K562 (cell line): ENCODE data around the gene SYNGR4. TPM values are rescaled to one million over a fixed set of nuclear protein-coding genes. Genes with fewer than 3 reads are reported as not detected.

Experiments
- CAMTA2 ChIP-seq: fragments of 250-450 bp; sonication (Bioruptor Pico); conservative IDR thresholded peaks from 2 replicates; pipeline ENCODE4 v1.5.1; 2022
- CHD2 ChIP-seq: IDR thresholded peaks from 2 replicates; pipeline ENCODE4 v1.6.1; 2011; ENCODE audit warnings: low read depth, low read length
- ESRRA ChIP-seq: fragments of 450-650 bp; IDR thresholded peaks from 2 replicates; pipeline ENCODE4 v1.6.1; 2014; ENCODE audit warnings: low read depth, mild to moderate bottlenecking, moderate library complexity, borderline replicate concordance
- FOXA3 ChIP-seq, 2 experiments: fragments of 450-650 bp in 1 of 2; sonication (generic) in 1 of 2; formaldehyde crosslinking; IDR thresholded peaks in 1 of 2; conservative IDR thresholded peaks in 1 of 2; 2 replicates each; pipeline versions ENCODE4 v1.4.0 to v1.8.0; 2020 to 2022; ENCODE audit warnings: mild to moderate bottlenecking in 2 of 2, missing genetic modification reagents in 1 of 2
- JUNB ChIP-seq: fragments of 450-650 bp; formaldehyde crosslinking; conservative IDR thresholded peaks from 2 replicates; pipeline ENCODE4 v1.4.0; 2020; ENCODE audit warnings: mild to moderate bottlenecking
- MAFG ChIP-seq: fragments of 450-650 bp; conservative IDR thresholded peaks from 2 replicates; pipeline ENCODE4 v1.6.1; 2016; ENCODE audit warnings: missing genetic modification characterization, missing compliant biosample characterization
- MEF2D ChIP-seq: conservative IDR thresholded peaks from 2 replicates; pipeline ENCODE4 v1.6.1; 2016; ENCODE audit warnings: low read depth, missing genetic modification characterization, missing compliant biosample characterization
- SETDB1 ChIP-seq: IDR thresholded peaks from one replicate; pipeline ENCODE4 v1.6.1; 2012; ENCODE audit warnings: low read length, control low read depth, inconsistent platforms
- SIN3B ChIP-seq: fragments of 450-650 bp; IDR thresholded peaks from 2 replicates; pipeline ENCODE4 v1.6.1; 2017; ENCODE audit warnings: low read depth, mild to moderate bottlenecking, moderate library complexity
- SMARCB1 ChIP-seq: IDR thresholded peaks from 2 replicates; pipeline ENCODE4 v1.6.1; 2011; ENCODE audit warnings: improper control_type of control experiment, low read depth; ENCODE audit not compliant: insufficient read length
- TCF3 ChIP-seq: sonication (generic); formaldehyde crosslinking; IDR thresholded peaks from 2 replicates; pipeline ENCODE4 v1.4.0; 2020; ENCODE audit warnings: mild to moderate bottlenecking, missing genetic modification reagents
- TCF7L2 ChIP-seq: fragments of 150-350 bp; IDR thresholded peaks from 2 replicates; pipeline ENCODE4 v1.6.1; 2016; ENCODE audit warnings: low read depth, mild to moderate bottlenecking, low read length, moderate library complexity
- TOE1 ChIP-seq, 2 experiments: fragments of 450-650 bp in 1 of 2; sonication (generic) in 1 of 2; formaldehyde crosslinking in 1 of 2; IDR thresholded peaks; 2 replicates each; pipeline versions ENCODE4 v1.7.1 to v1.8.0; 2016 to 2022; ENCODE audit warnings: borderline replicate concordance in 2 of 2, mild to moderate bottlenecking in 2 of 2, antibody characterized with exemption in 1 of 2, inconsistent platforms in 1 of 2, low read depth in 1 of 2, missing genetic modification reagents in 1 of 2, moderate library complexity in 1 of 2
- ZC3H8 ChIP-seq: fragments of 450-650 bp; IDR thresholded peaks from 2 replicates; pipeline ENCODE4 v1.6.1; 2017
- ZNF639 ChIP-seq, 2 experiments: fragments of 200-800 bp in 1 of 2; sonication (Bioruptor generic) in 1 of 2; sonication (generic) in 1 of 2; formaldehyde crosslinking in 1 of 2; IDR thresholded peaks in 1 of 2; conservative IDR thresholded peaks in 1 of 2; 2 replicates each; pipeline versions ENCODE4 v1.5.0 to v1.6.1; 2016 to 2020; ENCODE audit warnings: missing compliant biosample characterization in 1 of 2, missing genetic modification characterization in 1 of 2, missing genetic modification reagents in 1 of 2
- ZNF668 ChIP-seq: fragments of 250-450 bp; sonication (Bioruptor Pico); IDR thresholded peaks from 2 replicates; pipeline ENCODE4 v1.8.0; 2022; ENCODE audit warnings: mild to moderate bottlenecking, inconsistent platforms
- polyA plus RNA-seq, 8 experiments: library from polyadenylated mRNA; depleted of rRNA in 4 of 8; stranded (reverse) in 5 of 8; unstranded in 3 of 8; fragments of >200 nt; fragmentation: Nextera tagmentation in 2 of 8; fragmentation: Illumina TruSeq in 1 of 8; extraction: Ambion mirVana in 2 of 8; extraction: Trizol in 1 of 8; gene quantifications; 2 replicates each; pipeline versions ENCODE4 v1.2.1 to v1.2.3, GENCODE V29; 2011 to 2014; ENCODE audit warnings: inconsistent platforms in 1 of 8, missing spikeins in 1 of 8
- total RNA-seq, 7 experiments: library from RNA; depleted of rRNA in 6 of 7; stranded (reverse); fragments of >200 nt in 6 of 7; fragmentation: Illumina TruSeq in 2 of 7; extraction: Trizol in 2 of 7; gene quantifications; 2 replicates each; pipeline versions ENCODE4 v1.2.1 to v1.2.3, GENCODE V29; 2011 to 2021; ENCODE audit warnings: low replicate concordance in 1 of 7
- TF ChIP-seq, protein P1 (sequence below): fragments of 450-650 bp; formaldehyde crosslinking; IDR thresholded peaks from 2 replicates; pipeline ENCODE4 v1.4.0; 2020; ENCODE audit warnings: mild to moderate bottlenecking, moderate library complexity
- TF ChIP-seq, protein P2 (sequence below): IDR thresholded peaks from 2 replicates; pipeline ENCODE4 v1.6.1; 2016; ENCODE audit warnings: missing genetic modification characterization, missing compliant biosample characterization
- TF ChIP-seq, protein P3 (sequence below): fragments of 450-650 bp; formaldehyde crosslinking; IDR thresholded peaks from 2 replicates; pipeline ENCODE4 v1.4.0; 2022; ENCODE audit warnings: missing genetic modification characterization

The SYNGR4 gene
- total and polyA plus RNA-seq, 9 of the 15 experiments (the other 6 are each of a cell fraction or from before 2014, with no cell fraction given), result 0.07 to 0.14 TPM; not detected in 7

GRCh38 chr19:48362716-48363499 lies 1.3 kb upstream of the SYNGR4 start (continued):
- TF ChIP-seq TOE1 (IDR thresholded peaks at IDR 0.05; ENCODE audit: borderline replicate concordance) (no peak), TOE1 (CRISPR knock-in tag; IDR thresholded peaks at IDR 0.05; ENCODE audit: borderline replicate concordance, low read depth) (peak; percentile 44; the same call in 1 of the 2 replicates), JUNB (no peak), SMARCB1 (no peak), CAMTA2 (no peak), TCF3 (no peak), ZC3H8 (no peak), ZNF639 (CRISPR knock-in tag; conservative IDR thresholded peaks at IDR 0.05 in 1 of 2, IDR thresholded peaks at IDR 0.05 in 1 of 2) (peak in 1 of 2 experiments; percentile 87; a peak in 2 of 4 replicates), ESRRA (no peak), MEF2D (tag) (peak; percentile 42), SIN3B (no peak), CHD2 (peak; percentile 81), ZNF668 (CRISPR knock-in tag) (no peak), TCF7L2 (no peak), MAFG (tag) (no peak), SETDB1 (no peak), FOXA3 (CRISPR knock-in tag; conservative IDR thresholded peaks at IDR 0.05 in 1 of 2, IDR thresholded peaks at IDR 0.05 in 1 of 2) (no peak)
- TF ChIP-seq, protein P1, sequence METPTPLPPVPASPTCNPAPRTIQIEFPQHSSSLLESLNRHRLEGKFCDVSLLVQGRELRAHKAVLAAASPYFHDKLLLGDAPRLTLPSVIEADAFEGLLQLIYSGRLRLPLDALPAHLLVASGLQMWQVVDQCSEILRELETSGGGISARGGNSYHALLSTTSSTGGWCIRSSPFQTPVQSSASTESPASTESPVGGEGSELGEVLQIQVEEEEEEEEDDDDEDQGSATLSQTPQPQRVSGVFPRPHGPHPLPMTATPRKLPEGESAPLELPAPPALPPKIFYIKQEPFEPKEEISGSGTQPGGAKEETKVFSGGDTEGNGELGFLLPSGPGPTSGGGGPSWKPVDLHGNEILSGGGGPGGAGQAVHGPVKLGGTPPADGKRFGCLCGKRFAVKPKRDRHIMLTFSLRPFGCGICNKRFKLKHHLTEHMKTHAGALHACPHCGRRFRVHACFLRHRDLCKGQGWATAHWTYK (CRISPR knock-in tag), result 0 out of 2 replicates have a peak, but pooled peaks have one; percentile 44
- TF ChIP-seq, protein P2, sequence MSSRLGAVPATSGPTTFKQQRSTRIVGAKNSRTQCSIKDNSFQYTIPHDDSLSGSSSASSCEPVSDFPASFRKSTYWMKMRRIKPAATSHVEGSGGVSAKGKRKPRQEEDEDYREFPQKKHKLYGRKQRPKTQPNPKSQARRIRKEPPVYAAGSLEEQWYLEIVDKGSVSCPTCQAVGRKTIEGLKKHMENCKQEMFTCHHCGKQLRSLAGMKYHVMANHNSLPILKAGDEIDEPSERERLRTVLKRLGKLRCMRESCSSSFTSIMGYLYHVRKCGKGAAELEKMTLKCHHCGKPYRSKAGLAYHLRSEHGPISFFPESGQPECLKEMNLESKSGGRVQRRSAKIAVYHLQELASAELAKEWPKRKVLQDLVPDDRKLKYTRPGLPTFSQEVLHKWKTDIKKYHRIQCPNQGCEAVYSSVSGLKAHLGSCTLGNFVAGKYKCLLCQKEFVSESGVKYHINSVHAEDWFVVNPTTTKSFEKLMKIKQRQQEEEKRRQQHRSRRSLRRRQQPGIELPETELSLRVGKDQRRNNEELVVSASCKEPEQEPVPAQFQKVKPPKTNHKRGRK (tag), result no peak
- TF ChIP-seq, protein P3, sequence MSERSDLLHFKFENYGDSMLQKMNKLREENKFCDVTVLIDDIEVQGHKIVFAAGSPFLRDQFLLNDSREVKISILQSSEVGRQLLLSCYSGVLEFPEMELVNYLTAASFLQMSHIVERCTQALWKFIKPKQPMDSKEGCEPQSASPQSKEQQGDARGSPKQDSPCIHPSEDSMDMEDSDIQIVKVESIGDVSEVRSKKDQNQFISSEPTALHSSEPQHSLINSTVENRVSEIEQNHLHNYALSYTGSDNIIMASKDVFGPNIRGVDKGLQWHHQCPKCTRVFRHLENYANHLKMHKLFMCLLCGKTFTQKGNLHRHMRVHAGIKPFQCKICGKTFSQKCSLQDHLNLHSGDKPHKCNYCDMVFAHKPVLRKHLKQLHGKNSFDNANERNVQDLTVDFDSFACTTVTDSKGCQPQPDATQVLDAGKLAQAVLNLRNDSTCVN (CRISPR knock-in tag), result no peak
